Breast epithelium (tissue), 3 donors: Measurements from ENCODE around the gene KPNA1.

Experiments used
- CTCF ChIP-seq, 3 donors: fragments of 450-650 bp; IDR thresholded peaks; one replicate each; pipeline ENCODE4 v1.5.1; 2016 to 2017; ENCODE audit warnings: antibody characterized with exemption in 3 of 3, mild to moderate bottlenecking in 3 of 3, moderate library complexity in 3 of 3
- POLR2A ChIP-seq: fragments of 450-650 bp; IDR thresholded peaks from one replicate; pipeline ENCODE4 v1.6.1; 2016; ENCODE audit warnings: antibody characterized with exemption, mild to moderate bottlenecking, moderate library complexity
- POLR2AphosphoS5 ChIP-seq, 3 donors: sonication (generic); formaldehyde crosslinking; IDR thresholded peaks; one replicate each; pipeline ENCODE4 v1.6.1; 2017; ENCODE audit warnings: antibody characterized with exemption in 3 of 3

- no peak for TF ChIP-seq POLR2A
- no peak for TF ChIP-seq CTCF (IDR thresholded peaks at IDR 0.05)
- TF ChIP-seq POLR2AphosphoS5 (IDR thresholded peaks at IDR 0.05), result no peak
Measured at GRCh38 chr3:122461806-122462205, 52.9 kb downstream of the KPNA1 start.
